Measurements from ENCODE around the gene LRRC43.

Gene LRRC43

DNA sequence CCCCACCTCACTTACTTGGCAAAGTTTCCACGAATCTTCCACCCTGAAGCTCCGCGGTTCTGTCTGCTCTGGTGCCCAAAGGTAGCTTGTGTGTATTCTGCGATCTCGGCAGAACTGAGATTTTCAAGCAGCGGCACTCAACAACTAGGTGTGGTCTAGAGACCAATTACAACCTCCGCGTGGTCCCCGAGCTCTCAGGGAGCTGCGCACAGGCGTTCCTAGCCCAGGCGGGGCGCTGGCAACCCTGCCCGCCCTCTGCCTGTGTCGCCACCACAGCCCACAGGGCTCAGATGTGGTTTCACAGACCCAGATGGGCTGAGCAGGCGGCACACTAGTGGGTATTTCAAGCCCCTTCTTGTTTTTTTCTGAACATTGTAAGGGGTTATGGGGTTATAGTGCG, 44.4 kb downstream of the LRRC43 start:
- no peak for DNase-seq

DNA sequence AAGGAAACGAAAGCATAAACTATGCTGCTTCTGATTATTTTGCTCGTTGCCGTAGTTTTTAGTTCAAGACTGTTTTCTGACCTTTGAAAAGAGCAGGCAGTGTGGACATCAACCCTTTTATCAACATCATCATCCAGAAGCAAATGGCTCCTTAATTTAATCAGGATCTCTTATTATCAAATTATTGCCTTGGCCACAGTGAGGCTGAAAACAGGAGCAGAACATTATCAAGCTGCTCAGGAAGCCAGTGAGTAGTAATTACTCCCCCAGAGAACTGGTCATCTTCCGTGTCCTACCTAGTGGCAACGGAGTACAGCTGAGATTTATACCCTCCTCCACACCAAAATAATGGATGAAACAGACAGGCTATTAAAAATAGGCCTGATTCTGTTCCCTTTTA, 45.2 kb downstream of the LRRC43 start:
- no peak for DNase-seq

DNA sequence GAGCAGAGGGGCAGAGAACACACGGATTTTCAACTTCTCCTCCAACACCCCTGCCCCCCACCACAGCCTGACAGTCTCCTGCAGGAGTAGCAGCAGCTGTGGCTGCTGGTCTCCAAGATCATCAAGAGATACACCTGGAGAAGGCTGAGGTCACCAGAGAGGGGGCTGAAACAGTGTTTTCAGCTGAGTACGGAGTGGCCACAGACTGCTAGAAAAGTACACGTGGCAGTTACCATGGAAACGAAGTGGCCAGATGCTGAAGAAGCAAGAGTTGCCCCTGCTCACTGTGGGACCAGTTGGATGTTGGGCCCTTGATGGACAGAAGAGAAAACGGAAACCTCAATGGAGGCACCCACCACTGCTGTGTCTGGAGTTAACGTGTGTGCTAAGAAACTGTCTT, 47.9 kb downstream of the LRRC43 start:
- DNase-seq: no peak

DNA sequence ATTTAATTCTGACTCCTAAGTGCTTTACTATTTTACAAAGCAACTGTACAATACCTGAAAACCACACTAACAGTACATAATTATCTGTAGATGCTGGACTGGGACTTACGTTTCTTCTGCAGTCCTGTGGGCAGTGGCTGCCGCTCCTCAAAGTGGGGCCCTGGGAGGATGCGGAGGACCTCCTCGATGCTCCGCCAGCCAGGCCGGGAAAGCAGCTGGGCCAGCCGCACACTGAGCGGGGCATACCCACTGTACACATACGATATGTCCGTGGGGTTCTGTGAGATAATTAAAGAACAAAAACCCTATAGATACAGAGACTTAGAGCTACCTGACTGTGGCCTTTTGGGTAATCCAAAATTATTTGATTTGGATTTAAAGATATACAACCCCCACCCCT, 49.8 kb downstream of the LRRC43 start:
- no peak for DNase-seq

DNA sequence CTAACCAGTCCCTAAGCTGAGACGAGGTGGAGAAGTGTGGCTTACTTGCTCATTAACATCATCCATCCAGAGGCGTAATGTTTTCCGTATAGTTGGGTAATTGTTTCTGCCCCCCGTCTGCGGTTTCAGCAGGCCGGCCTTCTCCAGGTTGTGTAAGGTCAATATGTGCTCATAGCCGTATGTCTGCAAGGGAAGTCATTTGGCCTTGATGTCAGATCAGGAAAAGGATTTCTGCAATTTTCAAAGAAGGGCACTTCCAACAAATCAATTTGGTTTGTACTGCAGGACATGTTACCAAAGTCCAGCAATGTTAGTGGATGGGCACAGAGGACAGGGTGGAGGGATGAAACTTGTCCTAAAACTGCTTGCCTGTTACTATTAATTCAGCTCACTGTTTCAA, 52.8 kb downstream of the LRRC43 start:
- DNase-seq: no peak

DNA sequence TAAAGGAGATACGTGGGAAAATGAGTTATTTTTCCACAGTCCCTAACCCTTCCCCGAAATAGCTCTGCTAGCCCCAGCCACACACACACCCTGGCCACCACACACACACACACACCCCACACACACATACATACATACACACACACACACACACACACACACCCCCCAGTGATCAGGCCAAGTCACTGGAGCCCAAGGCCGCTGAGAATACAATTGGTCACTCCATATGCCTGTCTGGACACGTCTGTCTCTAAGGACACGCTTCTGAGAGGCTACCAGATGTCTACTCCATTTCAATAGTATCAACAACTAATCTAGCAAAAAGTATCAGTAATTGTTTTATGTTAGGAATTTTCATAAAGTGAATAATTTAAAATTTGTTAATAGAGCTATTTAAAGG, 55.9 kb downstream of the LRRC43 start:
- no peak for DNase-seq

DNA sequence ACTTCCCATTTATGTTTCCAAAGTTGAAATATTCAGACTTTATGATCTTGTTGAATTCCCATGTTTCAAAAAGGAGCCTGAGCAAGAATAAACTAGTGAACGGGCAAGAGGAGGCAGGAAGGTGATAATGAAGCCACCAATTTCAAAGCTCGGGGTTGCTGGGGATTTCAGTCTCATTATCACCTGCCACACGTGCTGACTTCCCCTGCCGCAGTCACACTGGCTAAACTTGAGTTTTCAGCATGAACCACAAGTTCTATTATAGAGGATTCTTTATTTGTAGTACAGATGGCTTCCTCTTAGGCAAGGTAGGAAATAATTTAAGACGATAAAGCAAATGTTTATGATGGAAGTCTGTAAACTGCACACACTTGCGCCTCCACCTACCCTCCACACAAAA, 61.0 kb downstream of the LRRC43 start:
- no peak for DNase-seq

DNA sequence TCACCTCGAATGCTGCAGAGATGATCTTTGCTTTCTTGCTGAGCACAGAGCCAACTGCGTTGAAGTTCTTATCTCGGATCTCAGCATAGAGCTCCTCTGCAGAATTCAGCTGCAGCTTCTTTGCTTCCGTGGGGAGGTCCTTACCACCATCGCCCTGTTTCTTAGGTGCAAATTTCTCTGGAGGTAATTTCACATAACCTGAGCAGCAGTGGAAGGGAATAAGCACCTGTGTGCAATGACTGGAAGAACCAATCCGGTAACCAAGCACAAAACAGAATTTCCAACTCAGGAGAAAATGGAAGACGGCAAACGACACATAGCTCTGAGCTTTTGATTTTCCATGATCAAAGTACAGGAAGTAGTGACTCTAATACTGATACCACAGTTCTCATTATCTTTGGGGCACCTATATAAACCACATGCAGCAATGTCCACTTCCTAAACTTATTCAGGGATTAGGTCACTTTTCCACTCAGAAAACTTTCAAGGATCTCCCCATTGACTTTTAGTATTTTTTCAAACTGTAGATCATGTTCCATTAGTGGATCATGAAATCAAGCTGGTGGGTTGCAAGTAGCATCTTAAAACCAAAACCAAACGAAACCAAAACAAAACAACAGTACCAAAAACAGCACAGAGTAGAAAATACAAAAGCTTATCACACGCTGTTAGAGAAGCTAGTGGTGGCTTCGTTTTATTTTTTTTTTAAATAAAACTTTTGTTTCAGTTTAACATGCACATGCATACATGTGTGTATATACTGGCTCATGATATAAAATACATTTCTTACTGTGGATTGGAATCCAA, 61.8 kb downstream of the LRRC43 start:
- no peak for DNase-seq

DNA sequence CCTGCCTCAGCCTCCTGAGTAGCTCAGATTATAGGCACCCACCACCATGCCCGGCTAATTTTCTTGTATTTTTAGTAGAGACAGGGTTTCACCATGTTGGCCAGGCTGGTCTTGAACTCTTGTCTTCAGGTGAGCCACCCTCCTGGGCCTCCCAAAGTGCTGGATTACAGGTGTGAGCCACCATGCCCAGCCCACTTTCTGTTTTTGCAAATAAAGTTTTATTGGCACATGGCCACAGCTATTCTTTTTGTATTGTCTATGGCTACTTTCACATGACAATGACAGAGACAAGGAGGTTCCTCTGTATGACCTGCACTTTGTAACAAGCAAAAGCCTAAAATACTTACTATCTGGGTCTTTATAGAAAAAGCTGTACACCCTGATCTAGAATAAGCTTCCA, 62.6 kb downstream of the LRRC43 start:
- no peak for DNase-seq

DNA sequence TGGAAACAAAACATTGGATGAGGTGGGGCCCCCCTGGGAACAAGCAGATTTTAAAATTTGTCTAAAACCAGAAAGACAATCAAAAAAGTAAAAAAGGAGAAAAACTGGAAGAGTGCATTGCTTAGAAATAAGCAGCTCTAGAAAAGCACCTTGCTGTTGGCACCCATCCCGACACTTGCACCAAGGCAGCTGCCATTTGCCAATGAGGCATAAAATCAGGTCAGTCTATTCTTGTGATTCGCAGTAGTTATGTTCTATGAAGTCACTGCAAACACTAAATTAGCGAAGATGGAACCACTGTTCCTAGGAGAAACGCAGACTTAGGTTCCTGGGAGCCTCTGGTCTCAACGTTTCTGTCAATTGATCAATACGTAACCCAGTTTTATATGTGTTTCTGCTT, 67.1 kb downstream of the LRRC43 start:
- no peak for DNase-seq

DNA sequence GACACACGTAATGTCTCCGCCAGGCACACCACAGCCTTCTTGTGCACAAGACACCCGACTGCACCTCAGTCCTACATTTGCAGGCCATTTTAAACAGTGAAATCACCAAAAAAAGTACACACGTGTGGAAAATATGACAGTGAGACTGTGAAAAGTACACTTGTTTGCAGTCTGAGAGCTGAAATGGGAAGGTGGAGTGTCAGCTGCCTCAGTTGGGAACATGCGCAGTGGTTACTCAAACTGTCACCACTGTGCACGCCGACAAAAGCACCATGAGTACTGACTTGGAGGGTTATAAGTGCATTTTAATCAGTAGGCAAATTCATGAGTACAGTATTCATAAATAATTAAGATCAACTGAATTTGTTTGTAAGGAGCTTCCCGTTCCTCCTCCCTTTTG, 67.6 kb downstream of the LRRC43 start:
- no peak for DNase-seq
